GM19372 (cell line): ENCODE data around the gene KRT71.

ENCODE experiments used
- ATAC-seq: cut with Tn5 transposase; IDR thresholded peaks from one replicate; pipeline ENCODE4 v1.9.1; 2021; ENCODE audit warnings: mild to moderate bottlenecking, low read depth, moderate library complexity; ENCODE audit not compliant: unreplicated experiment

Gene KRT71

DNA sequence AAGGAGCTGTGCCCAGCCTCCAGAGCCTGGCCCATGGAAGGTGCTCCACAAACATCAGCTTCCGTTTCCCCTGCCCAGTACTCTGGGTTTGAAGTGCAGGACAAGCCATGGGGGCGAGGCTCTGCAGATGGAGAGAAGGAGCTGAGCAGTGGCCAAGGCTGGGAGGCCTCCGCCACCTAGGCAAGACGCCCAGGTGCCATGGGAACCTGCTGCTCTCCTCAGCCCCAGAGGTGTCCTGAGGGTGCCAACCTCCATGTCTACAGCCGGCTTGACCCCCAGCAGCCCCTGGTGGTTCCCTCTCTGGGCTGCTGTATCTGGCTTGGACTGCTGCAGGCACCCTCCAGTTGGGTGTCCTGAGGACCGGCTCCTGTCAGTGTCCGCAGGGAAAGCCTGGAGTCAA, 12.4 kb downstream of the KRT71 start:
- no peak for ATAC-seq

DNA sequence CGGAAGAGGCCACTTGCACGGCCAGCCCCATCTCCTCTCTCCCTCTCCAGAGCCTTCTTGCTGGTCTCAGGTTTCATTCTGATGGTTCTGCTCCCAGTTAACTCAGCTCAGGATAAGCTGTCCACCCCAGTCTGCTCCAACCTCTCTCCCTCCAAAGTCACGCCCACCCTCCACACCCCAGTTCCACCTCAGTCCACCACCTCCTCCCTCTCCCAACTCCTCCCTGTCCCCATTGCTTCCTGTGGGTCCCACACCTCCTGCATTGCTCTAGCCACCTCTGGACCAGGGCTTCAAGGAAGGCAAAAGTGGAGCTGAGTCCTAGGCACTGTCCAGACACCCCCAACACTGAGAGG, 13.1 kb downstream of the KRT71 start:
- no peak for ATAC-seq

DNA sequence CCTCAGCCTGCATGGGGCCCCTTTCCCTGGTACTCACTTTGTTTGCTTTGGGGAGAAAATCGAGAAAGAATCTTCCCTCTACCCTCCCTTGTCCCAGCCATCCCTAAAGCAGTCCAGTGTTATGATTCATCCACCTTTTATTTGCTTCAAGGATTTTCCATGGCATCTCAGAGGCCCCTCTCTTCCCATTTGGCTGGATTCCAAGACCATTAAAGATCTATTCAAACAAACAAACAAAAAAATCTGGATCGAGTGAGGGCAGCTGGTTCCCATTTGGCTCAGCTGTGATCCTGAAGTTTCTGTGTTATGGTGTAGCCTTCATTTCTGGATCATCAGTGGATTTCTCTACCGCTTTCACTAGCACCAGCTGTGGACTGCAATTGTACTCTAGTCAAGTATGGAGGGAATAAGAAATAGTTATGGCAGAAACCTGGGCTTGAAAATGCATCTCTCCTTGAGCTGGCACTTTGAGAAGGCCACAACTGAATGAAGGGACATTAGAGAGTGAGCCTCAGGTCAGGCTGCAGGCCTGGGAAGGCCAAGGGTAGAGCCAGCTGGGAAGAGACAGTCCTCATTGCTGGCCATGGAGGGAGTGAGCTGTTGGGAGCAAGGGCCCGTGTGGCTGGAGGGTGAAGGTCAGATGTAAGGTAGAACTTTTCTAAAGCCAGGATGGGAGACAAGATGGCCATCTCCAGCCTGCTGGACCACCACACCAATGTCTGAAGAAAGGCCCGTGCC, 13.7 kb downstream of the KRT71 start:
- ATAC-seq = no peak

DNA sequence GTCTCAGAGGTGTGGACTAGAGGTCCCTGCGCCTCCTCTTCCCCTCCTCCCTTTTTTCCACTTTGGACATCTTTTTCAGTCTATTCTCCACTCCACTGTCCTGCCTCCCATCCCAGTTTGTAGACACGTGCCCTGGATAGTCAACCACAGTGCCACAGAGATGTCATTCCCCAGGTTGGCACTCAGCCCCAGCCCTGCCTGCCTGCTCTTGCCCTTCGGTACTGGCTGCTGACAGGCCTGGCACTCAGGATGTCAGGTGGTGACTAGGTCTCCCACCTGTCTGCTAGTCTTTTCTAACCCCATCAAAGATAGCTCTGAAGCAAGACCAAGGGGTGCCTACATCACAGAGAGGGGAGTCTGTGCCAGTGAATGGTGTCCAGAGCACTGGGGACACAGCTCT, 15.8 kb downstream of the KRT71 start:
- no peak for ATAC-seq

DNA sequence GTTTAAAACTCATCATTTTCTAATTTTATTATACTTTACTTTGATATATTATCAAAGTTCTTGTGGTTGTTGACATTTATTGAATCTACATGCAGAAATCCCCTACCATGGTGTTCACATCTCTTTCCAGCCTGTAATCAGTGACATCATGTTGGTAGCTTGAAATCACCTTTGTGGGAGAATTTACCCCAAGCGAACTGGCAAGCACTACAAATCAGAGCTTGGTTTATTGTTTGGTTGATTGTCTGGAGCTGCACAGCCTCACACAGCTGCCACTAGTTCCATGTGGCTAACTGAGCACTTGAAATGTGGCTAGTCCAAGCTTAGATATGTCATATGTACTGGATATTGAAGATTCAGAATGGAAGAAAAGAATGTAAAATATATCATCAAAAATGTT, 17.4 kb downstream of the KRT71 start:
- no peak for ATAC-seq

DNA sequence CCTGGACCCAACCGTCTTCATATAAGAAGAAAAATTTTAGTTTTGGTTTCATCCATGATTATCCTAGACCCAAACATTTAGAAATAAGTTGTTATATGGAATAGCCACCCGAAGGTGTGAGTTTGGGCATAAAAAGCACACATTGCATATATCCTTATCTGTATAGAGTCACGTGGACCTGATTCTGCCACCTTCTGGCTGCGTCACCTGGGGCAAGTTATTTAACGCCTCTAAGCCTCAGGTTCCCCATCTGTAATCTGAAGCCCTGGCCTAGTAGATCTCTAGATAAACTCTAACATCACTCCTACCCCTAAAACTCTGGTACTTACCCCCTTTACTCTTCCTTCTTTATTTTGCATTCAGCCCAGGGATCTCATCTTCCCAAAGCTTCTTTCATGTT, 18.5 kb downstream of the KRT71 start:
- ATAC-seq = no peak

DNA sequence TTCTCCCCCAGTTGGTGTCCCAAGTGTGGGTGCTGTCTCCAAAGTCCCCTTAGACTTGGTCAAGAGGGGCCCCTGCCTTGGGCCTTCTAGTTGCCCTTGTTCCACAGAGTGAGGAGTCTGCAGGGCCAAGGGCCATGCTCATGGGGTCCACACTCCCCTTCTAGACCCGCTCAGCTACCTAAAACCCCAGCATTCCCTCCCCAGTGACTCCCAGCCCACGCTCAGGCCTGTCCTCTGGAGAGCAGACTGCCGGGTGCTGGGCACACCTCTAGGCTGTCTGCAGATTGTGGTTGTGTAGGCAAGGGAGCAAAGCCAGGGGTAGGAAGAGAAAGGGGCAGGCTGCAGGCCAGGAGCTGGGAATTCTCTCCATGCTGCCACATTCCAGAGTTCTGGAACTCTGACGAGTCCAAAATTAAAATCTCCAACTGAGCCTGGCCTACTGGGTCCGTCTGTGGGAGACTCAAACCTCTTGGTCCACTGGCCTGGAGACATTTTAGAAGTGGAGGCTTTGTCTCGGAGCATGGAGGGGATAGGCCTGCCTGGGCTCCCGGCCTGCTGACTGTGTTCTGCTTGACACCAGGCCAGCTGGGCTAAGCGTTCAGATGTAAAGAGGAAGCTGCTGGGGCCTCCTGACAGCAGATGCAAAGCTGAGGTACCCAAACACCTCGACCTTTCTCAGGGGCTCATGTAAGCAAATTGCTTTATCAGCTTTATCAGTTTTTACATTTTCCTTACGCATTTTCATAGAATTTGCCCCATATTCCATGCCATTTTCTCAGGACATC, 19.1 kb downstream of the KRT71 start:
- no peak for ATAC-seq

DNA sequence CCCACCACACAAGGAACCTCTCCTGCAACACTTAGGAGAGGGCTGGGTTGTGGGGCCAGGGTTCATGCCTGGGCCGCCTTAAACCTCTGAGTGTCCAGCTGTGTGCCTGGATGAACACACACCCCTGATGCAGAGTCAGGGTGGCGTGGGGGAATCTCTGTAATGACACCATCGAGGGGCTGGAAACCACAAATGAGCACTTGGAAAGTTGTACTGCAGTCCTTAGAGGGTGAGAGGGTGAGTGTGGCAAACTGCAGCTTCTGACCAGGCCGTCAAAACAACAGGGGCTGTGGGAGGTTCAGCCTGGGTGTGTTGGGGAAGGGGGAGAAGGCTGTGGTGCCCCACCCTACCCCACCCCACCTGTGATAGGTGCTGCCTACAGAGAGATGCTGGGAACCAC, 20.3 kb downstream of the KRT71 start:
- ATAC-seq = no peak

DNA sequence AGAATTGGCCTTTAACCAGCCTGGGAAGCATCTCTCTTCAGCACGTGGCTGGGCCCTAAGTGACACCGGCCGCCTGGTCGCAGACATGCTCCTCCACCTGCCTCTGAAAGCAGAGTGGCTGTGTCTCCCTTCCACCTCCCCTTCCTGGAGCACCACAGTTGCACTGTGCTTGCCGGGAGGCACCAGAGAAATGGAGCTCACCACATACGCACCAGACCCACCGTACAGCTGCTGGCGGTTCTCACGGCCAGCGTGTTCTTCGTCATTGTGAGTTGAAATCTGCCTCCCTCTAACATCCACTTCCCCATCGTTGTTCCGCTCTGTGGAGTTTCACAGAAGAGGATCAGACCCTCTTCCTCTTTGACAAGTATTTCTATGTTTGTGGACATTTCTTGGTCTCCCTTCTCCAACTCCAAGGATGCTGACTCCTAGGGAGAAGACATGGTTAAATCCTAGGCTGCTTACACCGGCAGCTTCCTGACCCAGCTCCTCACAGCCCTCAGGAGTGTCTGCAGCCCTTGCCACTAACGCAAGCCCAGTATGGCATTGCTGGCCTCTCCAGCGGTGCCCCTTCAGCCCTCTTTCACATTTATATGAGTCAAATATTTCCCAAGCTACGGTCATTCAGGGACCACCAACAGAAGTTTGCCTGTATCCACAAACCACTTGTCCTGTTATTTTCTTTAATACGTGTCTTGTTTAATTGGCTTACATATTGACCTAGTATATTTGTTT, 21.2 kb downstream of the KRT71 start:
- no peak for ATAC-seq

DNA sequence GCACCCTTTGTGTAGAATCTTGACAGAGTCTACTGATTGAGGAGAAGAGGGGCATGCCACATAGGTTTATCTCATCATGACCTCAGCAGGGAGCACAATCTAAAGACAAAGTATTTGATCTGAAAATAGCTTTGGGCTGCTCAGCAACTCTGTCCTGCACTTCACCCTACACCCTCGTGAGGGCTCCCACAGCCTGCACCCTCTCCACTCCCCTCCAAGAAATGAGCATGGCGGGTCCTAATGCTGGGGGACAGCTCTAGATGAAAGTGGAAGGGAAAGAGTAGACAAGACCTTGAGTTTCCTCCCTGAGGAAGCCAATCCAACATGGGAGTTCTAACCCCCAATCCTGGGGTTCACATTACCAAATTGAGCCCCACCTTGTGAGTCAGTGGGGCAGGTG, 22.0 kb downstream of the KRT71 start:
- no peak for ATAC-seq

DNA sequence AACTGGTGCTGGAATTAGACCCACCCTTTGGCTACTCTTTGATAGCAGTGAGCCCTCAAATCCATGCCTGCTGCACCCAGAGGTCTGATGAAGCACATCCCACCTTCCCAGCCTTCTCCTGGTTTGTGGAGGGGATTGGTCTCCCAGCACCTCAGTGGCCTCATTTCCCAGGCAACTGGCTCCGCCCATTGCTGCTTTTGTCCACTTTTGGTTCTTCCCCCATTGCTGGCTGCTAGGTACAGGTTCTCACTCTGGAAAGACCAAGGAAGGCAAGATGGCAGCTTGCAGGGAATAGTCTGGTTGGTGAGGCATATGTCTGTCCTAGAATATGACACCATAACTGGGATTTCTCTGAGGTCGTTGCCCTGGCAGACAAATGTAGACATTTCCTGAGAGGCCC, 22.6 kb downstream of the KRT71 start:
- ATAC-seq = no peak

DNA sequence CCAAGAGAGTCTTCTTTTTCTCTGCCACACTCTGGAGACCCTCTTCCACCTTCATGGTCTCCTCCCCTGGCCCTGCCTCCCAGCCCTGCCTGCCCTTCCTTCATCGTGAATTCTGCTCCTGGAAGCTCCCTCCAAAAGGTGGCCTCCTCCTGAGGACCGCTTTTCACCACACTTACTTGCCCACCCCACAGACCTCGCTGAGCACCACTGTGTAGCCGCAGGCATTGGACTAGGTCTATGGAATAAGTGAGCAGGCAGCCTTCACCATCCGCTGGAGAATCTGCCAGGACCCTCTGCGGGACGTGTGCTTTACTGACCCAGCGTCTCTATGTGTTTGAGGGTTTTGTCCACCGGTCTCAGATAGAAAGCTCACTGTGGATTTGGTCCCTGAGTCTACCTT, 23.1 kb downstream of the KRT71 start:
- ATAC-seq = no peak

DNA sequence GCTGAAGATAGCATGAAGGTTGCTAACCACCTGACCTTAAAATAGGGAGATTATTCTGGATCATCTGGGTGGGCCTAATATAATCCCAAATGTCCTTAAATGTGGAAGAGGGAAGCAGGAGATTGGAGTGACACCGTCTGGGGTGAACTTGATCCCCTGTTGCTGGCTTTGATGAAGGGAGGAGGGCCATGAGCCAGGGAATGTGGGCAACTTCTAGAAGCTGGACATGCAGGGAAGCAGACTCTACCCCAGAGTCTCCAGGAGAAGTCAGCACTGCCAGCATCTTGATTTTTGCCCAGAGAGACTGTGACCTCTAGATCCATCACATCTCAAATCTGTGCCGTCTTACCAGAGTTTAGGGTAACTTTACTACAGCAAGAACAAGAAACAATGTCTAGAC, 23.5 kb downstream of the KRT71 start:
- no peak for ATAC-seq

DNA sequence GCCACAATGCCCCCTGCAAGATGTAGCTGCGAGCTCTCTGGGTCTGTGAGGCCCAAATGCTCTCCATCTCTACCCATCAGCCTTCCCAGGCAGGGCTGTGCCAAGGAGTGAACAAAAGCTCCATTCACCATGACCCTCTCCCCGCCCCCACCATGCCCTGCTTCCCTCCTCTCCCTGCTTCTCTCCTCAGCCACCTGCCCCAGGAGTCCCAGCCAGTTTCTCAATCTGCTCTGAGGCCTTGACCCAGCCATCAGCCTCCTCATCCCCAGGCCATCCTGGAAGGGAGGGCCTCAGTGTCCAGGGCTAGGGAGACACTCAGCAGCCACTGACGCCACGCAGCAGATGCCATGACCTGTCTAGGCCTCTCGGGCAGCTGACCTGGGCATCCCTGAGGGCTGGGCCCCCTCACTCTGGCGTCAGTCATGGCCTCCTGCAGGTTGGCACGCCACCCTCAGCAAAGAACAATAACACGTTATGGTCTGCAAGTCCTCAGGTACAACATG, 24.3 kb downstream of the KRT71 start:
- no peak for ATAC-seq

DNA sequence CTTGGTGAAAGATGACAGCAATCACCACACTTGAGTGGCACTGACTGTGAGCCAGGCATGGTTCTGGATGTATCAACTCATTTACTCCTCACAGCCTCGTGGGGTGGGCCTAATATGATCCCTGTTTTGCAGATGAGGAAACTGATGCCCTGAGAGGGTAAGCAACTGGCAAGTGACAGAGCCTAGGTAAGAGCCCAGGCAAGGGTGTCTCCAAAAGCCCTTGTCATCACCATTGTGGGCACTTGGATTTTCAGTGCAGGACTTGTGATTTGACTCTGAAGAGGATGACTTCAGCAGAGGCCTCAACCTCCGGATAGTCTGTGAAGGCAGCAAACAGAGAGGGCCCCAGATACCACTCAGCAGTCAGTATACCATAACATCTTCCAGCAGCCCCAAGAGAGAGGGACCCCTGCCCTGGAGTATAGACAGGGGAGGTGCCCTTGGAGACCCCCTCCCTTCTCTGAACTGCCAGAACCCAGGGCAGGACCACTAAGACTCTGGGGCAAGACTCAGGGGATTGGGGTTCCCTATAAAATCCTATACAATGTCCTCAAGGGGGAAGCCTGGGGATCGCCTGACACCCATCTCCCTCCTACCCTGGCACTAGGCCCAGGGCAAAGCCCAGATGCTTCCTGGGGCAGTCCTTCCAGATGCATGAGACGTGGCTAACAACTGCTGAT, 25.7 kb downstream of the KRT71 start:
- ATAC-seq = no peak

DNA sequence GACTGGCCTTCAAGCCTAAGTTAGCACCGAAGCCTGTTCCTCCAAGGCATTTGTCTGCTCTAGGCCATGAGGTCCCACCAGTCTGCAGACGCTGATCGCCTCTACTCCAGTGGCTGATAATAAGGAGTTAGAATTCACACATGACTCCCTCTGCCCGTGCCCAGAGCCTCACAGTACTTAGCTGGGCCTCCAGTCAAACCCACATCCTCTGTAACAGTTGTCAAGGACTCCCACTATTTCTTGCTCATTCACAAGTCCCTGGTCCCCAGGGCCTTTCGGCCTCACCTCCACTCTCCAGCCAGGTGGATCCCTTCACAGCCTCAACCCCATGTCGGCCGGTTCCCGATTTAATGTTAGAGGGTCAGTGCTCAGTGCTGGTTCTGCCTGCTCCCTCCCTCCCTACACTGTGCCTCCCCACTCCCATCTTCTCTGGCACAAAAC, 26.4 kb downstream of the KRT71 start:
- ATAC-seq = no peak

DNA sequence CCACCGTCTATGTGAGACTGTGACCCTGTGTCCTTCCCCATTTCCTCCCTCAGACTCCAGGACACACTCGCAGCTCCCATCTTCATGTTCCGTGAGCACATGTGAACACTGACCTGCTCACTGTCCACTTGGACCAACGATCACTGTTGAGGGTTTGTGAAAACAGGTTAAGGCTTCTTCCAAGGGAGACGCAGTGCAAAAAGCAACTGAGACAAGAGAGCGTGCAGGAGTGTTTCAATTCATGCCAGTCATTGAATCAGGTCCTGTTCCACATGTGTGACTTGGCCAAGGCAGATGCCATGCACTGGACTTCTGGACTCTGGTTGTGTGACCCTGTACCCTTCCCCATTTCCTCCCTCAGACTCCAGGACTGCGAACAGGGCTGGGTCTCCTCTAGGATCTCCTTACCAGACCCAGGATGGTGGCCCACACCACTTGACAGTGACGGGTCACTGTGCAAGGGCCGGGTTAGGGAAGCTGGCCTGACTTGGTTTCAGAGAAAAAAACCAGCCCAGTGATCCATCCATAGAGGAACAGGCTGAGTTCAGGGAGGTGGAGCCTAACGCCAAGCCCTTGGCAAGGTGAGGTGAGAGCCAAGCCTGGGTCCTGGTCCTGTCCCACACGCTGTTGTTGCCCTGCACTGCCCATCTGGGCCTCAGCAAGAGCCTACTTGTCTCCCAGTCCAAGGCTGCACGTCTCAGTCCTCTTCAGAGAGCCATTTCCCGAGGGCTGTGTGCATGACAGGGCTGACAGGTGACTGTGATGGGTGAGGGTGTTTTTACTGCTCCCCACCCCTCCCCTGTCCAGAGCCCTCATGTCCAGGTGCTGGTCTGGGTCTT, 27.1 kb downstream of the KRT71 start:
- no peak for ATAC-seq

DNA sequence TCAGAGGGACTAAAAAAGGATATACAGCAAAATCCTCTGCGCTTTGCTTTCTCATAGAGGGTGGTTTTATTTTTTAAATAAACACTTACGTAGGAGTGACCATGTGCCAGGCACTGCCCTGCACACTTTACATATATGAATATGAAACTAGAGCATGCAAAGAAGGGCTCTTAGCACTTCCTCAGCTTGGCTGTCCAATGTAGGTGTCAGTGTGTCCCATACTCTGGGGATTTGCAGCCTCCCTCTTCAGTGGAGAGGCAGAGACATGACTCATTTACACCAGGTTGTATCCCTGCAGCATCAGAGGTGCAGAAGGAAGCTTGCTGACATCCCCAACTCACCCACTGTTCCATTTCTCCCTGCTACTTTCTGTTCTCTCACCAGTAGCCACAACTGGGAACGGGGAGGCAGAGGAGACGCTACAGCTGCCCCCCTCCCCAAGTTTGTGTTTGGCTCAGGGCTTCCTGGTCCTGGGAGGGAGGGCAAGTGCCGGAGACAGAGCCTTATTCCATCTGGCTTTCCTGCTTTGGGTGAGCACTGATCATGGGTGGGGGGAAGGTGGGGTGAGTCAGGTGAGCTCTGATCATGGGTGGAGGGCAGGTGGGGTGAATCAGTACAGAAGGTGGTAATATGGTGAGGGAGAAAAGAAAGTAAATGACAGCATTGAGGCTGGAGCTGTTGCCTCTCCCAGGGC, 27.9 kb downstream of the KRT71 start:
- no peak for ATAC-seq

DNA sequence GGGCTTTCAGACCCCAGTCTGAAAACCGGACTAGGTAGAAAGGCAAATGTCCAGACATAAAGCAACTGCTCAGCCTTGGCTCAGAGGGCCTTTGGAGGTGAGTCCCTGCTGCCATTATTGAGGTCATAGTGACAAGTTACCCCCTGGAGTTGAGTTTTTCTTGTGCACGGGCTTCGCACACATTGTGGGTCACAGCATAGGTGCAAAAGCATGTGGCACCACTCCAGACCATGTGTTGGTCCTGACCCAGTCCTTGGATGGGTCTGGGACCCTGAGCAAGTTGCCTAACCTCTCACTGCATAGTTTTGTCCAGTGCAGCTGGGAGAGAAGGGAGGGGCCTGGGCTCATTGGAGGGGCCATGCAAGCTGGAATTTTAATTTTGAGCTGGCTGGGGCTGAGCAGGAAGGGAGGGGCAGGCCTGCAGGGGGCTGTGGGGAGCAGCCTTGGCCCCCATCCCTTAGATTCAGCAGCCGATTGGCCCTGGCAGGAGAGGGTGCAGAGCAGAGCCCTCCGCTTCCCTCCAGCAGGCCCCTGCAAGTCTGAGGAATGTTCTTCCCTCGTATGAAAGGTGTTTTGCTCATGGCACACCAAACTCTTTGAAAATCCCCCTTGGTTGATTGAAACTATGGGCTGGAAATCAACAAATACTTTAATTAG, 28.6 kb downstream of the KRT71 start:
- no peak for ATAC-seq
